Right lobe of liver (tissue), 4 donors: ENCODE data around the gene TGM2.

Source experiments
- POLR2A ChIP-seq: fragments of 450-650 bp; IDR thresholded peaks from one replicate; pipeline ENCODE4 v1.6.1; 2017; ENCODE audit warnings: antibody characterized with exemption, mild to moderate bottlenecking
- TF ChIP-seq, protein P1 (sequence below), 4 donors: fragments of 200-600 bp in 3 of 4; fragments of 450-650 bp in 1 of 4; IDR thresholded peaks; one replicate each; pipeline versions ENCODE4 v1.5.1 to v1.8.0; 2016 to 2022; ENCODE audit warnings: antibody characterized with exemption in 4 of 4, mild to moderate bottlenecking in 2 of 4
- donor health status: DM: no; HTN: no; CAD: no.
- donor health status: DM: no; HTN: no; CAD: no.
- donor health status: DM: no; HTN: yes; CAD: no.

DNA sequence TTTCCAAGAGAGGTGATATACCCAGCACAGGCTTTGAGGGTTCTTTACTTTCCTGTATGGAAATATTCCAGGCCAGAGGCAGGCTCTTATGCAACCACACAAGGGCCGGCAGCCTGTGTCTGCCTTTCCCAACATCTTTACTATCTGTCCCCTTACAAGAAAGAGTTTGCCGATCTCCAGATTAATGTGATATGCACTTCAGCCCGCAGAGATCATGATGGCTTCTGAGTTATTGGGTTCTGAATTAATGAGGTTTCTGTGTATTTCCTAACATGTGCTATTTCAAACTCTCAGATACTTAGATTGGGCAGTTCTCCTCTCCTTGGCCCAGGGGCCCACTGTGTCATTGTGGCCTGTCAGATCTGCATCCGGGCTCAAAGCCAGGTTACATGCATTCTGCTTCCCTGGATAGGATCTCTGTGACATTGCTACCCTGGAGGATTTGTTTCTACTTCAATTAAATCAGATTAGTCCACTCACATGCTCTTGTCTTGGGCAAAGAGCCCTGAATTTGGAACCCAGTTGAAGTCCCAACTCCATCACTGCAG lies 56.6 kb downstream of the TGM2 start:
- TF ChIP-seq, protein P1, sequence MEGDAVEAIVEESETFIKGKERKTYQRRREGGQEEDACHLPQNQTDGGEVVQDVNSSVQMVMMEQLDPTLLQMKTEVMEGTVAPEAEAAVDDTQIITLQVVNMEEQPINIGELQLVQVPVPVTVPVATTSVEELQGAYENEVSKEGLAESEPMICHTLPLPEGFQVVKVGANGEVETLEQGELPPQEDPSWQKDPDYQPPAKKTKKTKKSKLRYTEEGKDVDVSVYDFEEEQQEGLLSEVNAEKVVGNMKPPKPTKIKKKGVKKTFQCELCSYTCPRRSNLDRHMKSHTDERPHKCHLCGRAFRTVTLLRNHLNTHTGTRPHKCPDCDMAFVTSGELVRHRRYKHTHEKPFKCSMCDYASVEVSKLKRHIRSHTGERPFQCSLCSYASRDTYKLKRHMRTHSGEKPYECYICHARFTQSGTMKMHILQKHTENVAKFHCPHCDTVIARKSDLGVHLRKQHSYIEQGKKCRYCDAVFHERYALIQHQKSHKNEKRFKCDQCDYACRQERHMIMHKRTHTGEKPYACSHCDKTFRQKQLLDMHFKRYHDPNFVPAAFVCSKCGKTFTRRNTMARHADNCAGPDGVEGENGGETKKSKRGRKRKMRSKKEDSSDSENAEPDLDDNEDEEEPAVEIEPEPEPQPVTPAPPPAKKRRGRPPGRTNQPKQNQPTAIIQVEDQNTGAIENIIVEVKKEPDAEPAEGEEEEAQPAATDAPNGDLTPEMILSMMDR (IDR thresholded peaks at IDR 0.05) = no peak
- no peak for TF ChIP-seq POLR2A
